NOMO-1 treated with dmso at 0.1 percent for 144 hours (cell line): ENCODE data around the gene PTPRT.

Source experiments
- DNase-seq: peaks from one replicate; lab custom pipeline; 2025; ENCODE audit not compliant: unreplicated experiment; lab: John Stamatoyannopoulos, UW

Gene PTPRT

DNA sequence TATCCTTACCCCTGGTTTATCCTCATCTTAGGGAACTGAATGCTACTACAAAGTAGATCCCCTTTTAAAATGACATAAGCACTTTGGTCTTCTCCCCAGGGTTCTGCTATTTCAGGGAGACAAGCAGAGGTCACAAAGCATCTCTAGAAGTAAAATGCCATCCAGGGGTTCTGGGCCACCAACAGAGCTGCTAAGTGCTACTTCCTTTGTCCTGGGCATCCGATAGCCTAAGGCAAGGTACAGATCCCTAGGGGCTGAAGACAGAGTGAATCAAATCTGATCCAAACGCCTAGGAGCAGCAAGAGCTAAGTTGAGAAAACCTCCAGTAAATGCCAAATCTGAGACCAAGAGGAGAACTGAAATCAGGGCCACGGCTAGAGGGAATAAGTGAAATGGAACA is 161.2 kb downstream of the PTPRT start:
- DNase-seq = no peak

DNA sequence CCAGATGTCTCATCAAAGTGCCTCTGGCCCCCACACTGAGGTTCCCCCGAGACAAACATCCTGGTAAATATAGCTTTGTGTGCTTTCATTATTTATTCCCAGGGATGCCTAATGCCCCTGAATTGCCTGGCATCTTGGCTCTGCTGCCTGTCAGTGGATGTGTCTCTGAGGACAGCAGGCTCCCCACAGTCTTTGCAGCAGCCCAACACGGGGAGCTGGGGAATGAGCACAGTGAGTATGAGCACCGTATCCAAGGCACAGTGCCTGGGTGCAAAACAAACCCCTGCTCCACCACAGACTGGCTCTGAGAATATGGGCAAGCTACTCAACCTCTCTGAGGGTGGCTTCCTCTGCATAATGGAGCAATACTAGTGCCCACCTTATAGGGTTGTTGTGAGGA is 165.9 kb downstream of the PTPRT start:
- no peak for DNase-seq

DNA sequence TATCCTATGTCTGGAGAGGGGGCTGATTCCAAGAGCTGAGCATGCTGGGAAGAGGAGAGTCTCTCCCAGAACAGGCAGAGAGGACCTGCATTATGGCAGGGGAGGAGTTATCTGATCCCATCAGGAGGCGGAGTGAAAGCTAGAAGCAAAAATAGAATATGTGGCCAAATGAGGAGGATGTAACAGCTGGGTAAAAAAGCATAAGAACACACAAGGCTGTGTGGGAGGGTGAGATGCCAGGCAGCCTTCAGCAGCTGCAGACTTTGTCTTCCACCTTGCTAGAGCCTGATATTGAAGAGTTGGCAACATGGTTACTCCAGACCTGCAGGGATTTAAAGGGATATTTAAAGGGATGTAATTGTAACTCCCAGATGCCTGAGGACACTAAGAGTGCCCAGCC is 167.1 kb downstream of the PTPRT start:
- no peak for DNase-seq

DNA sequence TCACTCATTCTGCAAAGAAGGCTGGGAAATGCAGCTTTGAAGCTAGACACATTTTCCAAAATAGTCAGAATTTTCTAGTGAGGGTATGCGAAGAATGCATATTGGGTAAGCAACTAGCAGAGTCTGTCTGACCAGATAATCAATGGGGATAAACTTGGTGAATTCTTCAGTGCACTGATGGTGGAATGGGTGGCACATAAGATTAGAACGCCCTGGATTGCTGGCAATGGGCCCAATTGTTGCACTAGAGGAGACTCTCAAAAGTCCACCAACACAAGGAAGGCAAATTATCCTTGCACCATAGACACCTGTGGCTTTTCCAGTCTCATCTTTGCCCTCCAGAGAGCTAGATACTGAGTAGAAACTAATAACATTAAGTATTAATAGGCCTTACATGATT is 167.6 kb downstream of the PTPRT start:
- no peak for DNase-seq

DNA sequence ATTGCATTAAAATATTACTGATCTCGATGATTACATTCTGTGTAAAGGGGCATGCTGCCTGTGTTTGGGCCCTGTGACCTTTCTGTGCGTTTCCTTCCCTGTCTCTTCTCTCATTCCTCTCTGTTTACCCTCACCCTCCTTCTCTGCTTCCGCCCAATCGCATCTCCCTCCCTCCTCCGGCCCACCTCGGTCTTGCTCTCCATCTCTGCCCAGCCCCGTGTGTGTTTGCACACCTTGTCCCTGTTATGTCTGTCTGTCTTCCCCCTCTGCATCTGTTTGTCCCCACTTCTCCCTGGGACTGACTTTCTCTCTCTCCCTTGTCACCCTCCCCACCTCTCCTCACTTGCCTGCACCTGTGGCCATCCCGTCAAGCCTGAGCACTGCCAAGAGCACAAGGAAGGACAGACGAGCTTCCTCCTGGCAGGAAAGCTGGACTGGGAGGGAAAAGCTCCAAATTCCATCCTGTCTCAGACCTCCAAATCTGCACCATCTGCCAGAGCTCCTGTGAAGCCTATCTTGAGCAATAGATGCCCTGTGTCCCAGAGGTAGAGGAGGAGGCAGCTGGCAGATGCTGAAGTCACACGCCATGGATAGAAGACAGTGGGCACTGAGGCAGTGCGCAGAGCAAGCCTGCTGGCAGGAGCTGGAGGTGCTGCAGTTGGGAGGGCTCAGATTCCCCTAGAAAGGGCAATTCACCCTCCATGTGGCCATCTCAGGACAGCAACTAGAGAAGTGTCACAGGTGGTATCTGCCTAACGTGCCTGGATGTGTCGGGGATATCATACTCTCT is 172.3 kb downstream of the PTPRT start:
- DNase-seq = no peak

DNA sequence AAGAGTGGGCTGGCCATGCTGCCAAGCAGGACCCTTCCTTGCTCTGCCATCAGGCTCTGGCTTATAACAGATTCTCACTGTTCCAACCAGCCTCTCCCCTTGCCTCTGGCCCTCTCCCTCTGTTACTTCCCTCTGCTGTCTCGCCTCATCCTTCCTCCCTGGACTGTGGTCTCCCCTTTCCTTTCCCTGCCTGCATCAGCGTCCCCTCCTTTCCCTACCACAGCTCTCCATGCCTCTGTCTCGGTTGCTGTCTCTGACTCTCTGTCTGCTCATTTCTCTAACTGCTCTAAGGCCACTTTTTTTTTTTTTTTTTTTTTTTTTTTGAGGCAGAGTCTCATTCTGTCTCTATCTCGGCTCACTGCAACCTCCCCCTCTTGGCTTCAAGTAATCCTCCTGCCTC is 173.4 kb downstream of the PTPRT start:
- DNase-seq = no peak

DNA sequence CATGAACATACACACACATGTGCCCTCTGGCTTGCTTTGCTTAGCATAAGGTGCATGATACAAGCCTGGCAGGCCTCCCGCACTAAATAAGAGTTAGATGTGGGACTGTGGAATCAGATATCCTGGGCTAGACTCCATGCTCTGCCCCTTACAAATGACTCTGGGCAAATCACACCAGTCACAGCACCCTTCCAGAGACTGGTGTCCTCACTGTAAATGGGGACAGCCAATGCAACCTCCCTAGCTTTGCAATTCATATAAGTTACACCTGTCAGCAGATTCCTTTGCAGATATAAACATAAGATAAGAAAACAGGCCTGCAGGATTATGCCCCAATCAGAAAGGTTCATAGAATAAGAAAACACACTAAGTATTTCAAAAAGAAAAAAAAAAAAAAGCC is 174.1 kb downstream of the PTPRT start:
- DNase-seq = no peak

DNA sequence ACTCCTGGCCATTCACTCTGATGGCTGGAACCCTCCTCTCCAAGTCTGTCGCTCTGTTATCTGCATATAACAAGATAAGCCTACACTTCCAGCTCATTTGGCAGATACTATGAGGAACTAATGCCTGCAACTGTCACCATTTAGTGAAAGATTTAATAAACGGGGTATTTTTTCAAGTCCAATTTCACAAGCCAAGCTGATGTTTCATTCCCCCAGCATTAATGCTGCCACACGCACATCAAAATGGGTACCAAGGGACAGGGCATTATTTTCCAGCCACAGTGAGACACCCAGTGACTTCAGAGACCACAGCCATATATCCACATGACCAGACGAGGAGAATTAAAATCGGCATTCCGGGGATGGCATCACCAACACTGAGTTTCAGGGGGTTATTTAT is 175.5 kb downstream of the PTPRT start:
- no peak for DNase-seq

DNA sequence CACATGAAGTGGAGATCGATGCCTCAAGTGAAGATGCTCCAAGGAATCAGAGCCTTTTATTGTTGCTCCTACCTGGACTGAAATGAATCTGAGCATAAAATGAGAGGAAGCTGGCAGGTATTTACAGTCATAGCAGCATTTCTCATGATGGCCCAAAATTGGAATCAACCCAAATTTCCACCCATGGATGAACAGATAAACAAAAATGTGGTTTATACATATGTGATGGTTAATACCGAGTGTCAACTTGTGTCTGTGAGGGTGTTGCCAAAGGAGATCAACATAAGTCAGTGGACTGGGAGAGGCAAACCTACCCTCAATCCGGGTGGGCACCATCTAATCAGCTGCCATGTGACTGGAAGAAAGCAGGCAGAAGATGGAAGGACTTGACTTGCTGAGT is 178.2 kb downstream of the PTPRT start:
- DNase-seq = no peak

DNA sequence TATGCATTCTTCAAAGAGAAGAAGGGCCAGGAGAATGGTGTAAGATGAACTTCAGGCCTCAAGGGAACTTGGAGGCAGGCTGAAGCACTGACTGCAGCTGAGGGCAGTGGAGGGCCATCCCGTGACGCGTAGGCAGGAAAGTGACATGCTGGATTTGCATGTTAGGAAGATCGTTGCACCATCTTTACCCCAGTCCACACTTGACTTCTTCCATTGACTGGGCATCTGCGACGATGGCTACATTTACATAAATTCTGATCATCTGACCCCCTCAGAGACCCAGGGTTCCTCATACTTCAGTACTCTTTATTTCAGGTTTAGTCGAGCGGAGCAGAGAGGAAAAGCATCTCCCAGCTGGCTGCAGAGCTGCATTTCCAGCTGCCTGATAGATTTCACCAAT is 180.2 kb downstream of the PTPRT start:
- no peak for DNase-seq

DNA sequence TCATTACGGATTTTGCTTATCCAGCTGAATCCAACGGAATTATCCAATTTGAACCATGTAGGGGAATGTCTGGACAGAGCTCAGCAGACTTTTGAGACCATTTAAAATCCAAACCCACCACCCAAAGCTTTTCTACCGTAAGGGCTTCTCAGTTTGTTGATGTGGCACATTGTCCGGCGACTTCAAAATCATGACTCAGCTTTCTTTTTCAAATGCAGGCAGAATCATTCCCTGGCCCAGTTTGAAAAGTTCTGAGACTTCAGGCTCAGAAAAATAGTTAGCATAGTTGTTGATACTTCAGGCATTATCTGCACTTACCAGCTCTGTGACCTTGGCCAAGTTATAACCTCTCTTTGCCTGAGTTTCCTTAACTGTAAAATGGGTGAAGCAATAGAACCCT is 182.2 kb downstream of the PTPRT start:
- DNase-seq = no peak

DNA sequence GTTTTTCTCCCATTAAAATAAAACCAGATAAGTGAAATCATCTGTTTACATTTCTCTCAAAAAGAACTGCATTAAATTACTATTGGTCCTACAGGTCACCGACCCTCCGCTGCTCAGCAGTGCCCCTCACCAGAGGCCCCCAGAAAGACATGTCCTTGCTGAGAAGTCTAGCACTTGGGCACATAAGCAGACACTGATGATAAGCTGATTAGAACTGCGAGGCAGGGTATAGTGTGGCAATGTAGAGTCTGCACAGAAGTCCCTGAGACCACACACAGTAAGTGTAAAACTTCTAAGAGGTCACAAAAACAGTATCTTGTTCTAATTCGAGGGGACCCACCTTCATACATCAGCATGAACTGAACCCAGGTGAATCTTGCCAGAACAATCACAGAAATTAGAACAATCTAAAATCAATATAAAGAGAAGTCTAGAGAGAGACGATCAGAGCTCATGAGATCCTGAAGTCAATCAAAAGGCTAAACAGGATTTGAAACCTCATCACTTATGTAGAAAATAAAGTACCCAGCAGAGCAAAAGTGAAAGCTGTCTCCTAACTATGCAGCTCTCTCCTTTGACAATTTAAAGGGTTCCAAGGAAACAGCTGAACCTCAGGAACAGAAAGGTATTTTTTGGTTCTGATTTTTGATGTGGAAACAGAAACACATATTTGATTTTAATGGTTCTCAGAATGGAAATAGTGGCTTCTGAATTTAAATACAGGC is 182.9 kb downstream of the PTPRT start:
- no peak for DNase-seq

DNA sequence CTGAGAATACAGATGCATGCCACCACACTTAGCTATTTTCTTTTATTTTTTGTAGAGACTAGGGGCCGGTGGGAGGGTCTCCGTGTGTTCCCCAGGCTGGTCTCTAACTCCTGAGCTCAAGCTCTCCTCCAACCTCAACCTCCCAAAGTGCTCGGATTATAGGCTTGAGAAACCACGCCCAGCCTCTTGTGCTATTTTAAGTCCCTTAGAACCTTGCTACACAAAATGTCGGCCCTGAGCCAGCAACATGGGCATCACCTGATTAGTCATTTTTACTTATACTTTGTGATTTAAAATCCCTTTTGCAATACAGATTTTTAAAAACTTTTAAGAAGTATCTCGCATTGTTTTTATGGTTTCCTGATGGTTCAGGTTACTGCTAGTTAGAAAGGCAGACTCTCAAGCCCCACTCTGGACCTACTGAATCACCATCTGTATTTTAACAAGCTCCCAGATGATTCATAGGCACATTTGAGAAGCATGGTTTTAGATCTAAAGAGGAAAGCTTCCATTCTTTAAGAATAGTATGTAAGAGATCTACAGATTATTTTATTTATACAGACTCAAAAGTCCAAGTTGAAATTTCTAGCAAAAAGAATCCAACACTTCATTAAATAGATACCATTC is 186.3 kb downstream of the PTPRT start:
- DNase-seq = no peak

DNA sequence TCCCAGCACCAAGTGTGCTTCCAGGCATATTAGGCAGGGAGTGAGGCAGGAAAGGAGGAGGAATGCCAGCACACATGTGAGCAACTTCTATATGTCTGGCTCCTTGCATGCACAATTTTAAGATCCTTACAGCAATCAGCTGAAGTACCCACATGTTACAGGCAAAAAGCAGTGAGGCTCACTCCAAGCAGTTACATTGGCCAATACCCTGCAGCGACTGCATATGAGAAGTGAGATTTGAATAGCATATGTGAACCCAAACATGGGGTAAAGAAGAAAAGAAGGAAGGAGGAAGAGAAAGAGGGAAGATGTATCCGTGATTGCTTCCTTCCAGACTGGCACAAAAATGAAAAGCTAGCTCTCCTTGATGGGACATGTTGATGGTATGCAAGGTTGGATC is 193.6 kb downstream of the PTPRT start:
- DNase-seq = no peak

DNA sequence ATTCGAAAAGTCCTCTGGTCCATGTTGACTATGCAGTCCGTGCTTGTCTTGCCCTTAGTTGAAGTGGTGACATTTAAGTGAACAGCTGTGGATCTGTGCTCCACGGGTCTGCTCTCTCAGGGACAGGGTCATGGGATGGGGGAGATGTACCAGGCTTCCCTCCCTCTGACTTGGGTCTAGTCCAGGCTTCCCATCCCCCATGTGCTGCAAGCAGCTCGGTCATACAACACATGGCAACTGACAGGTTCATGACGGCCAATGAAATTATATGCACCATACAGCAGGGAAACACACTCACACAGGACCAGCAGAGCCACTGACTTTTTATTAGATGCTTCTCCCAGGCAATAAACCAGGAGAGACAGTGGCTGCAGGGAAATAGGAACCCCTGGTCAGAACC is 201.4 kb downstream of the PTPRT start:
- no peak for DNase-seq

DNA sequence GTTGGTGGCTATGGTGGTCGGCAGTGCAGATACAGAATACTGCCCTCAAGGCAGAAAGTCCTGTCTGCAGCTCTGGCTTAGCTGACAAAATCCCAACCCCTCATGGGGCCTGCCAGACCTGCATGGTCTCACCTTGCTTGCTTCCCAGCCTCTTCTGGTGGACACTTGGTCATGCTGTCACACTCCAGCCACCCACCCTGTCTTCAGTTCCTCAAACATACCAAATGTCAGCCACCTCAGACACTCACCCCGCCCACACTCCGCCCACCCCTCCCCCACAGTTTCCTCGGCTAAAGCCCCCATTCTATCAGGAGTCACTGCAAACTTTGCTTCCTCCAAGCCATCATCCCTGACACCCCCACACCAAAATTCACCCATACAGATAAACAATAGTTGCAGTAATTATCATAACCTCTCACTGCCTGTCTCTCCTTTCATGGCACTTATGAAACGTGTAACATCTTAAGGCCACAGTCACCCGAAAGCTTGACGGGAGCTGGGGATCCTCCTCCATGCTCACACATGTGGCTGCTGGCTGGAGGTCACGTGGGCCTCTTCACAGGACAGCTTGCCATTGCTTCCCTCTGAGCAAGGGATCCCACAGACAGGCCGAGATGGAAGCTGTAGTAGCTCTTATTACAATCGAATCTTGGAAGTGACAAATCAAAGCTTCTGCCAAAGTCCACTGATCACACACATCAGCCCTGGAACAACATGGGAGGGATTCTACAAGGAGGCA is 202.2 kb downstream of the PTPRT start:
- DNase-seq = no peak

DNA sequence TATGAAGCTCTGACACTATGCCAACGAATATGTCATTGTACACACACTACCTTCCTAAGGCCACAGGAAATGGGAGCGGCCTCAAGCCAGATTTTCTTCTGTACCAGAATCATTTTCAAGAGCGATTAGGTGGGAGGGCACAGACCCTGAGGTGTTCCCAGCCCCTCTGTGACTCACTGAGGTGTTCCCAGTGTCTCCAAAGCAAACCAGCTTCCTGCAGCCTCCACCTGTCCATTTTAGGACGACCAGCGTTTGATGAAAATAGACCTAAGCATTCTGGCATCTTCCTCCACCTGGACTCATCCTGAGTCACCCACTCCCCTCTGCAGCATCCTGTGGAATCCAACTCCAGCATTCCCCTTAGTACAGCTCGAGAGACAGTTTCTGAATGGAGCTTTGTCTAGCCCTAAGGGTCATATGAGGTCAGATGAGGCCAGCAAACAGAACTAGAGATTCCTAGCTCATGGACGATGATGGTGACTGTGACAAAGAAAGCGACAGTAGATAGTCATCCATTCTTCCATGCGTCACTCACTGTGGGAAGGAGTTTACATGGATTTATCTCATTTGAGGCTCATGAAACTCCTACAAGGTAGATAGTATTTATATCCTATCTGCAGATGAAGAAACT is 203.4 kb downstream of the PTPRT start:
- no peak for DNase-seq

DNA sequence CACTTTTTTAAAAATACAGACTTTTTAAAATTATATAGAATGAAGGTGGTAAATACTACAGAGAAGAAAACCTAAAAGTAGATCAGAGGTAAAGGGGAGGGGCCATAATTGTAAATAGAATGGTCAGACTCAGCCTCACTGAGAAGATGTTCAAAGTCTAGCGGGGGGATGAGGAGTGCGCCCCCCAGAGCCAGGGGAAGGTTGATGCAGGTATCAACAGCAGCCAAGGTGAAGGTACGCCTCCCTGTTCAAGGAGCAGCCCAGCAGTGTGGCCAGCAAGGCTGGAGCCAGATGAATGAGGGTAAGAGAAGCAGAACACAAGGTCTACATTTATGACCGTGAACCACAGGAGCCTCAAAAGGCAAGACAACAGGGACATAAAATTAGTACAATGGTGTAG is 204.1 kb downstream of the PTPRT start:
- no peak for DNase-seq

DNA sequence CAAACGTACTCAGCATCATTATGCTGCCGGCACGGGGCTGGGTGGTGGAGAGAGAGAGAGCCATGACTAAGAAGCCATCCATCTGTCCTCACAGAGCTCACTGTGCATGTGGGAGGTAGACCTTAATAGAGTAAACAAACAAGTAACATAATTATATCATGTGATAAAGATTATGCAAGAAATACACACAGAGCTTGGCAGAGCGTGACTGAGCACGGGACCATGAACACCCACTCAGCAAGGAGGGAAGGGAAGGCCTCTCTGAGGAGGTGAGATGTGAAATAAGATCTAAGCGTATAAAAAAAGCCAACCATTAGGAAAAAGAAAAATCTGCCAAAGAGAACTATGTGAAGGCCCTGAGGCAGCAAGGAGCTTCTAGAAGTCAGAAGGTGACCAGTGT is 207.5 kb downstream of the PTPRT start:
- DNase-seq = no peak

DNA sequence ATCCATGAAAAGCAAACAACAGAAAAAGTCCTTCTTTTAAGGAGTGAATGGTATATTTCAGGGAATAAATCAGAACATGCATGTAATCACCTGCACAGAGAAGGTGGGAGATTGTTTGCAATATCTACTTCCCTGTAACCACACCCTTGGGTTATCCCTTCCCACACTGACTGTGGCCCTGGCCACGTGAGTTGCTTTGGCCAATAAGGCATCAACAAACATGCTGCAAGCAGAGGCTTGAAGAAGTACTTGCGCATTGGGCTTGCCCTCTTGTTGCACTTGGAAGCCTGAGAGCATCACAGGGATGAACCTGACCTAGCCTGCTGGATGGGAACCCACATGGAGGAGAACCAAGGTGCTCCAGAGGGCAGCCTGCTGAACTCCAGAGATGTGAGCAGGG is 208.5 kb downstream of the PTPRT start:
- DNase-seq = no peak

DNA sequence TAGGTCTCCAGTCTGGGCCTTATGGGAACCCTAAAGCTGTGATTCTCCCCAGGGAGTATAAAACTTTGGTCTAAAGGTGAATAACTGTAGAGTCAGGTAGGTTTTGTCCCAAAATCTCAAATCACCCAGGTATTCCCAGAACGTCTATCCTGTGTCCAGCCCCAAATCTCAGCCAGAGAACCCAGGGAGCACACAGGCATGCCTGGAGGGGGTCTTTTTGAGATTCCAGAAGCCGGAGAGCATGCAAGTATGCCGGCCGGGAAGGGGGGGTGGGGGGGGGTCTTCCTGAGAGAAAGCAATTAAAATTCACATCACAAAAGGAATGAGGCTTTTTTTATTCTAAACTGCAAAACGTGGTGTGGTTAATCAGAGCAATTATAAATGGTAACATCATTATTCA is 210.0 kb downstream of the PTPRT start:
- no peak for DNase-seq
